ENCODE data around the gene NAV2.
A peak's percentile ranks its signal among the peaks of the same experiment; 100 is the strongest.

Gene NAV2

GRCh38 chr11:20049231-20049630 is 336.6 kb downstream of the NAV2 start:
- no peak for TF ChIP-seq CTCF (IDR thresholded peaks at IDR 0.05; ENCODE audit: insufficient read depth, low read depth, low read length, missing control alignments)
- no peak overlapping the region for H3K4me3 ChIP-seq (ENCODE audit: low read length)
- DNase-seq (ENCODE audit: low read depth) = no peak

GRCh38 chr11:20050048-20050447 is 337.4 kb downstream of the NAV2 start:
- no peak for DNase-seq (ENCODE audit: low read depth)
- no peak for TF ChIP-seq CTCF (IDR thresholded peaks at IDR 0.05; ENCODE audit: insufficient read depth, low read depth, low read length, missing control alignments)
- no peak overlapping the region for H3K4me3 ChIP-seq (ENCODE audit: low read length)

GRCh38 chr11:20050551-20051333 is 338.1 kb downstream of the NAV2 start:
- H3K4me3 ChIP-seq (ENCODE audit: low read length) = no peak overlapping the region
- no peak for TF ChIP-seq CTCF (IDR thresholded peaks at IDR 0.05; ENCODE audit: insufficient read depth, low read depth, low read length, missing control alignments)
- peak; percentile 94 for DNase-seq (ENCODE audit: low read depth)

- no peak for TF ChIP-seq CTCF (IDR thresholded peaks at IDR 0.05; ENCODE audit: insufficient read depth, low read depth, low read length, missing control alignments)
- H3K4me3 ChIP-seq (ENCODE audit: low read length) = no peak overlapping the region
- DNase-seq (ENCODE audit: low read depth) = no peak
Measured at GRCh38 chr11:20051469-20052399, 339.1 kb downstream of the NAV2 start.

GRCh38 chr11:20053572-20053971 is 340.9 kb downstream of the NAV2 start:
- H3K4me3 ChIP-seq (ENCODE audit: low read length) = no peak overlapping the region
- no peak for TF ChIP-seq CTCF (IDR thresholded peaks at IDR 0.05; ENCODE audit: insufficient read depth, low read depth, low read length, missing control alignments)

GRCh38 chr11:20054584-20054983 is 341.9 kb downstream of the NAV2 start:
- no peak for DNase-seq (ENCODE audit: low read depth)
- H3K4me3 ChIP-seq (ENCODE audit: low read length) = no peak overlapping the region
- TF ChIP-seq CTCF (IDR thresholded peaks at IDR 0.05; ENCODE audit: insufficient read depth, low read depth, low read length, missing control alignments) = no peak

More at GRCh38 chr11:20053572-20053971, 340.9 kb downstream of the NAV2 start:
- DNase-seq (ENCODE audit: low read depth) = peak; percentile 78
